ENCODE data around the gene NR2C2. TPM values are rescaled to one million over a fixed set of nuclear protein-coding genes. Genes with fewer than 3 reads are reported as not detected.

The NR2C2 gene
- total RNA-seq, 1 experiment from 2014 or later = 38.5 TPM

GRCh38 chr3:14923476-14923875, 23.9 kb upstream of the NR2C2 start:
- Histone ChIP-seq H3K9me3 (ENCODE audit: control insufficient read depth, low read depth, low read length) (no peaks in the 10 kb centered on the region), H4K5ac (ENCODE audit: insufficient read length, low read depth, low read length) (no peak overlapping the region), H3K27ac (ENCODE audit: insufficient read length, low read depth, low read length) (no peak overlapping the region), H2BK120ac (ENCODE audit: low read depth, low read length, poor library complexity, severe bottlenecking) (no peak overlapping the region), H3K27me3 (ENCODE audit: insufficient read depth, low read length) (no peaks in the 10 kb centered on the region), H4K91ac (ENCODE audit: insufficient read length, low read depth, low read length) (no peak overlapping the region), H3K23me2 (ENCODE audit: insufficient read length, low read depth, low read length, poor library complexity, severe bottlenecking) (no peaks in the 10 kb centered on the region), H4K8ac (replicated peaks; ENCODE audit: insufficient read length, low read depth, low read length) (no peak overlapping the region), H3K23ac (ENCODE audit: insufficient read length, low read depth, low read length) (no peak overlapping the region), H3K18ac (ENCODE audit: insufficient read length, low read depth, low read length) (no peak overlapping the region), H2BK5ac (ENCODE audit: insufficient read length, low read length) (no peak overlapping the region), H2AK5ac (ENCODE audit: insufficient read length, low read length) (no peak overlapping the region), H2BK20ac (ENCODE audit: low read depth, low read length, poor library complexity, severe bottlenecking) (no peak overlapping the region), H4K20me1 (ENCODE audit: control insufficient read depth, insufficient read depth, insufficient read length) (no peaks in the 10 kb centered on the region), H3K14ac (ENCODE audit: insufficient read depth, low read length) (no peak overlapping the region), H3K56ac (ENCODE audit: insufficient read length, low read depth, low read length) (no peak overlapping the region), H2BK15ac (ENCODE audit: low read depth, low read length) (no peak overlapping the region), H3K4me1 (ENCODE audit: insufficient read depth, low read length) (peaks cover 4% of the 10 kb centered on the region; the same call in 1 of the 2 replicates), H3K9ac (ENCODE audit: extremely low read depth, insufficient read length, low read length) (no peak overlapping the region), H3K4me2 (ENCODE audit: insufficient read depth, insufficient read length, low read length) (no peak overlapping the region), H3K79me2 (ENCODE audit: insufficient read depth, low read length) (no peaks in the 10 kb centered on the region), H2BK12ac (ENCODE audit: insufficient read length, low read depth, low read length) (no peak overlapping the region), H3K4ac (ENCODE audit: low read depth, low read length) (no peak overlapping the region), H3T11ph (ENCODE audit: low read length) (no peak overlapping the region), H3K79me1 (ENCODE audit: insufficient read depth, low read depth, low read length, poor library complexity, severe bottlenecking) (no peaks in the 10 kb centered on the region), H2AFZ (ENCODE audit: low read length) (no peak overlapping the region)
- H3K9me3 Mint-ChIP-seq = no peaks in the 10 kb centered on the region
- WGBS (ENCODE audit: extremely low coverage, insufficient read length, low lambda C conversion rate) = no CpG with 5 or more reads among the region's 6 CpGs
- H3K27ac Mint-ChIP-seq = peak overlapping the region in 1 of 3 experiments; percentile 47; a peak in 2 of 7 replicates
- TF ChIP-seq, protein P1, sequence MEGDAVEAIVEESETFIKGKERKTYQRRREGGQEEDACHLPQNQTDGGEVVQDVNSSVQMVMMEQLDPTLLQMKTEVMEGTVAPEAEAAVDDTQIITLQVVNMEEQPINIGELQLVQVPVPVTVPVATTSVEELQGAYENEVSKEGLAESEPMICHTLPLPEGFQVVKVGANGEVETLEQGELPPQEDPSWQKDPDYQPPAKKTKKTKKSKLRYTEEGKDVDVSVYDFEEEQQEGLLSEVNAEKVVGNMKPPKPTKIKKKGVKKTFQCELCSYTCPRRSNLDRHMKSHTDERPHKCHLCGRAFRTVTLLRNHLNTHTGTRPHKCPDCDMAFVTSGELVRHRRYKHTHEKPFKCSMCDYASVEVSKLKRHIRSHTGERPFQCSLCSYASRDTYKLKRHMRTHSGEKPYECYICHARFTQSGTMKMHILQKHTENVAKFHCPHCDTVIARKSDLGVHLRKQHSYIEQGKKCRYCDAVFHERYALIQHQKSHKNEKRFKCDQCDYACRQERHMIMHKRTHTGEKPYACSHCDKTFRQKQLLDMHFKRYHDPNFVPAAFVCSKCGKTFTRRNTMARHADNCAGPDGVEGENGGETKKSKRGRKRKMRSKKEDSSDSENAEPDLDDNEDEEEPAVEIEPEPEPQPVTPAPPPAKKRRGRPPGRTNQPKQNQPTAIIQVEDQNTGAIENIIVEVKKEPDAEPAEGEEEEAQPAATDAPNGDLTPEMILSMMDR (conservative IDR thresholded peaks at IDR 0.05) = no peak
- no peak for DNase-seq
- no peaks in the 10 kb centered on the region; a peak in 1 of 7 replicates for H3K36me3 Mint-ChIP-seq (ENCODE audit: insufficient read depth in 1 of 3, low read depth in 3 of 3)
- no peak overlapping the region for H3K4me3 Mint-ChIP-seq
- H3K27me3 Mint-ChIP-seq (ENCODE audit: low read depth) = no peaks in the 10 kb centered on the region
- H3K4me1 Mint-ChIP-seq = peaks cover 18 to 32% of the 10 kb centered on the region in 2 experiments

All from H9 (cell line).